ENCODE measurements around the gene CKAP2L.
A peak's percentile ranks its signal among the peaks of the same experiment; 100 is the strongest.

The CKAP2L gene

DNA sequence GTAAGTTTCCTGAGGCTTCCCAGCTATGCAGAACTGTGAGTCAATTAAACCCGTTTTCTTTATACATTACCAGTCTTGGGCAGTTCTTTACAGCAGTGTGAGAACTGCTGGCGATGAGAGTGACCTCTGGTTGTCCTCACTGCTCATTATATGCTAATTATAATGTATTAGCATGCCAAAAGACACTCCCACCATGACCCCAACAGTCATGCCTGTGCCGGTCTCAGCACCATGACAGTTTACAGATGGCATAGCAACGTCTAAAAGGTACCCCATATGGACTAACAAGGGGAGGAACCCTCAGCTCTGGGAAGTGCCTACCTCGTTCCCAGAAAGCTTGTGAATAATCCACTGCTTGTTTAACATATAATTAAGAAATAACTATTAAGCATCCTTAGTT lies 28.0 kb upstream of the CKAP2L start:
- no peak for DNase-seq (ENCODE audit: low read depth)

DNA sequence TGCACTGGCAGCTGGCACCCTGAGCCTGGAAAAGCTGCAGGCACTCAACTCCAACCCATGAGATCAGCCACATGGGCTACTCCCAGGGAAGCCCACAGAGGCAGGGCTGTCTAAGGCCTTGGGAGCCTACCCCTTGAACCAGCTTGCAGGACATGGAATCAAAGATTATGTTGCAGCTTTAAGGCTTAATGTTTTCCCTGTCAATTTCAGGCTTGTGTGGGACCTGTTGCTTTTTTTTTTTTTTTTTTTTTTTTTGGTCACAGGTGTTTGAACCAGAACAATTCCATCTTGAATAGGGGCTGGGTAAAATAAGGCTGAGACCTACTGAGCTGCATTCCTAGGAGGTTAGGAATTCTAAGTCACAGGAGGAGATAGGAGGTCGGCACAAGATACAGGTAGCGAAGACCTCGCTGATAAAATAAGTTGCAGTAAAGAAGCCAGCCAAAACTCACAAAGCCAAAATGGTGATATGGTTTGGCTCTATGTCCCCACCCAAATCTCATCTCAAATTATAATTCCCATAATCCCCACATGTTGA lies 27.4 kb upstream of the CKAP2L start:
- DNase-seq (ENCODE audit: low read depth): no peak

DNA sequence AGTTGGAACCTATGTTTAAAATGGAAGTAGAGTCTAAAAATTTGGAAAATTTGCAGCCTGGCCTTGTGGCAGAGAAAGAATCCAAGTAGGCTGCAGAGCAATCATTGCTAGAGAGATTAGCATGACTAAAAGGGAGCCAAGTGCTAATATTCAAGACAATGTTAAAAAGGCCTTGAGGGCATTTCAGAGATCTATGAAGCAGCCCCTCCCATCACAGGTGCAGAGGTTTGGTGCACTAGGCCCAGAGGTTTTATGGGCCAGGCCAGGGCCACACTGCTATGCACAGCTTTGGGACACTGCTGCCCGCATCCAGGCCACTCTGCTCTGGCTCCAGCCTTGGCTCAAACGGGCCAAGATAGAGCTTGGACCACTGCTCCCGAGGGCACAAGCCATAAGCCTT lies 26.6 kb upstream of the CKAP2L start:
- no peak for DNase-seq (ENCODE audit: low read depth)

DNA sequence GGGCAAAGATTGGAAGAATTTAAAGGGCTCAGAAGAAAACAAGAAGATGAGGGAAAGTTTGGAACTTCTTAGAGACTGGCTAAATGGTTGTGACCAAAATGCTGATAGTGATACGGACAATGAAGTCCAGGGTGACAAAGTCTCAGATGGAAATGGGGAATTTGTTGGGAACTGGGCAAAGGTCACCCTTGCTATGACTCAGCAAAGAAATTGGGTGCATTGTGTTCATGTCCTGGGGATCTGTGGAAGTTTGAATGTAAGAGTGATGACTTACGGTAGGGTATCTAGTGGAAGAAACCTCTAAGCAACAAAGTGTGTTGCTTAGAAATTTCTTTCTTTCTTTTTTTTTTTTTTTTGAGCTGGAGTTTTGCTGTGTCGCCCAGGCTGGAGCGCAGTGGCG lies 25.9 kb upstream of the CKAP2L start:
- DNase-seq (ENCODE audit: low read depth): no peak

DNA sequence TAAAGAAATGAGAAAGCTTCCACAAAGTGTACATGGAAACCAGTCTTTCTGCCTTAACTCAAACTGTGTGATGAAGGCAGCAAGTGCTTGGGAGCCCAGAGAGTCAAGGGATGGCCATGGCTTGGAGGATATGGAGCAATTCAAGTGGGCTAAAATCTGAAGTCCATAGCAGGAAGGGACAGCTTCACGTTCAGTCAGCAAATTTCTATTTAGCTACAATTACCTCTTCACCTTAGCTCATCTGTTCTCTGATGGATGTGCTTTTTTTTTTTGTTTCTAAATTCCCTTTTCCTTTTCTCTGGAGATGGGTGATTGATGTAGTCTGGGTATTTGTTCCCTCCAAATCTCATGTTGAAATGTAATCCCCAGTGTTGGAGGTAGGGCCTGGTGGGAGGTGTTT lies 24.8 kb upstream of the CKAP2L start:
- DNase-seq (ENCODE audit: low read depth): no peak

DNA sequence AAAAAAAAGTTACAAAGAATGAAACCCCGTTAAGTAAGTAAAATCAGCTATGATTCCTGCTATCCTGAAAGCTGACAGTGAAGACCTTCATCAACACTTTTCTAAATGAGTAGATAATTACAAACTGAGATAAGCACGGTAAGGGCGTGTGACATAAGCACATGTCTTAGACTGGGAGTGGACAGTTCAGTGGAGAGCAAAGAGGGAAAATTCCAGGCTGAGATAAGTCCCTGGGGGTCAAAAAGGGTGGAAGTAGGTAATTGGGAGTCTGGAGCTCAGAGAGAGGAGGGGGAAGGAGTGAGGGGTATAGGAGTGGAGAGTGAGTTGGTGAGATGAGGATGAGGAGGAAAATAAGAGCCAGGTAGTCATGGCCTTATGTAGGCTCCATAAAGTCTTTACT lies 24.2 kb upstream of the CKAP2L start:
- DNase-seq (ENCODE audit: low read depth): no peak

DNA sequence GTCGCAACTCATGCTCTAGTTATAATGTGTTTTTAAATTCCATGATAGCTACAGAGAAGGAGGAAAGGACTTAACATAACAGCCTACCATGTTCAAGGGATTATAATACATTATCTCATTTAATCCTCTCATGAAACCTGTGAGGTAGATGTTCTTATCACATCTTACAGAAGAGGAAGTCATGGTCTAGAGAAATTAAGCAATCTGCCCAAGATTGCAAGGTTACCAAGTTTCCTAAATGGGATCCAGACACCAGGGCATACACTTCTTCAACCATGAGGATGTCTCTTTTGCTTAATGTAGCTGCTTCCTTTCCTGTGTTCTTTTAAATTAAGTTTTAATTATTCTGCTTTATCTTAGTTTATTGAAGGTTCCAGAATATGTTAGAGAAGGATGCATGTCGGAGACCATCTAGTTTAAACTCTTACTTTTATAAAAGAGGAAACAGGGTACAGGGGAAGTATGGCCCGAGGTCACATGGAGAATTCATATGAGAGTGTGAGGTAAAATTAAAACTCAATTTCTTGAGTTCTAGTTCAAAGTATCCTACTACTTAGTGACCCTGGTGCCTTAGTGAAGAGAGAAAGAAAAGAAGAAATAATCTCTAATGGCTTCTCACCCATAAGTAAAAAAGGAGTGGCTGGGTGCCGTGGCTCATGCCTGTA lies 23.5 kb upstream of the CKAP2L start:
- no peak for DNase-seq (ENCODE audit: low read depth)

DNA sequence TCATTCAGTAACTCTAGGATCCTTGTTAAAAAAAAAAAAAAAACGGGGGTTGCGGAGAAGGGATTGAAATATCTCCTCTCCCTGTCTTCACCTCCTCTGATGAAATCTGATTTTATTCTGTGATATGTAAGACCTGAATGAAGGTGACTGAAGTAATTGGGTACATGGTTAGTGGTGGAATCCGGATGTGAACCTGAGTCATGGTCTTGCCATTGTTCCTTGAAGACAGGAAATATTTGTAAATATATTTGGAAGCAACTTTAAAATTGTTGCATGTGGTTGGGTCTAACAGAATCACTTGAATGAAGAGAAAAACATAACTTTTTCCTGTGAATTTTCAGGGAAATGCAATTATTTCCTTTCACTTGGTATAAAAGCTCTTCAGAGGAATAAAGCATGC lies 22.9 kb upstream of the CKAP2L start:
- no peak for DNase-seq (ENCODE audit: low read depth)

DNA sequence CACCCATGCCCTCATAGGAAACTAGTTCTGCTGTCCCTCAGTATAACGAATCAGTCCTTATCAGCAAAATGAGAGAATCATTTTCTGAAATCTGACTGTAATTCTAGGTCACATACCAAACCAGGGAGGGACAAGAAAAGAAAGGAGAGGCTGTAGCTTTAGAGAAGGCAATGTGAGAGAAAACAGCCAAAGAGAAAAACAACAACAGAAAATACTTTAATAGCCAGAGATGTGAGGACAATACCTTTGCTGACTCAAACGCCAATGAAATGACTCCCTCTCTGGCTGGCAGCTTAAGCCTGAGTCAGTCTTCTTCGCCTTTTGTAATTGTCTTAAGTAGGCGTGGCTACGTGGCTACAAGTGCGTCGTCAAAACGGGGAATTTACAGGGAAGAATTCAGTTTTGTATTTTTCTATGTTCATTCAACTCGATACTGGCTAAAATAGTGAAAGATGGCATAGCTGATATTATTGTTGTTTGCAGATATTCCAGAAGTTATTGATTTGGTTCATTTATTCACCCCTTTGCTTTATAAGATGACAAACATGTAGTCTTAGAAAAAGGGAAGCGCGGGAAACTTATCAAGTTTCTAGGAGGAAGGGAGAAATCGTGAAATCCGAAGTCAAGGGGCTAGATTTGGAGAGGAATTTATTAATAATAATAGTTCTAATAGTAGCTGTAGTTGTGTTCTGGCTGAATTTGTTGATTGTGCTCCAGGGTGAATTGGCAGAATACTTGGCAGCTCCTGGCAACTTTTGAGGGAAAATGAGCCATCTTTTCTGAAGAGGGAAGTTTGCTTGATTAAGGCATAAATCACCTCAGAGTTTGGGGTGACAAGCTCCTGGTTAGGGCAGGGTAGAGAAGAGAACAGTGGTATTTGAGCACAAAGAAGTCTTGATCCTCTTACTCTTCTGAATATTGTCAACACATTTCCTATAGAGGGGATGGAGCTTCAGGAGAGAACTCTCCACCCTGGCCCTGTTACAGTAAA lies 20.1 kb upstream of the CKAP2L start, which contains the start of gene IL1A:
IL1A (minus strand) TSS at position 295 of the 991 bp plus-strand sequence. CDS start 723 bp downstream, outside the sequence.
- peak; percentile 70 for DNase-seq (ENCODE audit: low read depth)

DNA sequence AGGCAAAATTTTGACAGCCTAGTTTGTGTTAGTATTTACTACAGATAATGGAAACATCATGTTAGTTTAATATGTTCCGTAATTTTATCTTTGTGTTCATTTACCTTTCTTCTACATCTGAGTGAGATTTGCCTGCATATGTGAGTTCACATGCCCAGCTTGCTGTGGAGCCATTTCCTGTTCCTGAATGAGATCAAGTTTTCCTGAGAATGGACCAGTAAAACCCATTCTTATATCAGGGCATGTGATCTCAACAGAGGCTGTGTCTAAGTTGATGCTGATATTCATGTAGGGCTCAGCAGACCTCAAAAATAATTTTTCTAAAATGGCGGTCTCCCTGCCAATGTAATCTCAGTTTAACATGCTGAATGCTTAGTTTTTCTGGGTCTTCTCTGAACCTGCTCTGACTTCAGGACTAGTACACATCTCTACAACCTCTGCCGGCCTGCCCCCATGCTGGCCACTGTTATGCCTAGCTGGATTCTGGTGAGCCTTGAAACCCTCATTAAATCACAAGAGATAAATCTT lies 18.8 kb upstream of the CKAP2L start:
- no peak for DNase-seq (ENCODE audit: low read depth)

DNA sequence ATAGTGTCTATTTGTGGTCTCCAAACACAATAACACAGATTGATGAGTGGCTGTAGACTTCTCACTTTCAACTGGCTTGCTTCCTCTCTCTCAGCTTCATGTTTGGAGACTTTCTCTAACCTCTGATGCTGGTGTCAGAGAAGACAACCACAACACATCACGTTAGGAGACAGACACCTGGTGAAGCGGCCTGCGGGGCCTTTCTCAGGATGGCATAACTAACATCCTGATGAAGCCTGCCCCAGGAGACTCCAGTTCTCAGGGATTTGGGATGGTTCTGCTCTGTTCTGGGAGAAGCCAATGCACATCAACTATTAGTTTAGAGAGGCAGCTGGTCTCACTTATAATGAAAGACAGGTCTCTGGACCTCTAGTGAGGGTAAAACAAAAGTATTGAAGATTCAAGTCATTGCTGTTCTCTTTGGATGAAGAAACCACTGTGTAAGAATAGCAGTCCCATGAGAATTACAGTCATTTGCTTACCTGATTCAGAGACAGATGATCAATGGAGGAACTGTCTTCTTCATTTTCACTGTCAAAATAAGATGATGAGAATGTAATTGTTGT lies 17.9 kb upstream of the CKAP2L start:
- DNase-seq (ENCODE audit: low read depth): no peak

DNA sequence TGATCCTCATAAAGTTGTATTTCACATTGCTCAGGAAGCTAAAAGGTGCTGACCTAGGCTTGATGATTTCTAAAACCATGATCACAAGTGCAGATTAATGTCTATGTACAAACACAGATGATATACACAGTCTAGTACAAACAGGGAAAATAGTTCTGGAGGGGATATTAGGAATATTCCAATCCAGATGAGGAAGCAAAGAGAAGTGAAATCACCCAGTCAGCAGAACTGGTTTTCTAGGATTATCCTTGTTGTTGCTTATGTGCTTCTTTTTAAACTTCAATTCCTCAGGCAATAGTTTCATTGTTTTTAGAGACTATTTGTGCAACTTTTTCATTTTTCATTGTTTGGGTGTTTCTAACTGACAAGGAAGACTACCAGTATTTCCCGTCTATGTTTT lies 15.2 kb upstream of the CKAP2L start:
- no peak for DNase-seq (ENCODE audit: low read depth)

DNA sequence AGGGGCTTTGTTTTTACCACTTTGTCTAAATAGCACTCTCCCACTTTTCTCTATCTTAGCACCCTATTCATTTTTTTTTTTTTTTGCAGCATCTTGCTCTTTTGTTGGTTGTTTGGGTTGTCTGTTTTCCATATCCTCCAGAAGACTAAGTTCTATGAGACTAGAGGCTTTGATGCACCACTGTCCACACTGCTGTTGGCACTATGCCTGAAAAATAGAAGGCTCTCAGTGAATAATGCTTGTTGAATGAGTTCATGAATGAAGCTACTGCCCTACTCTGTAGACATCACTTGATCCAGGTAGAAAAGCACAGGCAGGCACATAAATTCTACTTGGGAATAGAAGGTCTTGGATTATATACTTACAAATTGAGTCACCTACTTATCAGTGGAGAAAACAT lies 12.6 kb upstream of the CKAP2L start:
- DNase-seq (ENCODE audit: low read depth): no peak

DNA sequence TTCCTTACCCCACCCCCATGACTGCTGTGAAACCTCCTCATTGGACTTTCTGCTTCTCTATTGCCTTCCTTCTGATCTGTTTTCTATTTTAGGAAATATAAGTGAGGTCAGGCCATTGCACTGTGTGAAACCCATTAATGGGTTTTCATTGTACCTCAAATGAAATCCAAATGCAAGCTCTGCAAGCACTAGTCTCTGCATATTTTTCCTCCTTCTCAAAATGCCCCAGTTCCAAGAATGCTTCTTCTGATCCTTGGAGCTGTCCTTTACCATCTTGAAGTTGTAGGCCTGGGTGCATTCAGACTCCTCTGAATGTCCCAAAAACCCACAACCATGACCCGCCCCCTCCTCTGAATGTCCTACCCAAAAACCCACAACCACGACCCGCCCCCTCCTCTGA lies 11.7 kb upstream of the CKAP2L start:
- no peak for DNase-seq (ENCODE audit: low read depth)

DNA sequence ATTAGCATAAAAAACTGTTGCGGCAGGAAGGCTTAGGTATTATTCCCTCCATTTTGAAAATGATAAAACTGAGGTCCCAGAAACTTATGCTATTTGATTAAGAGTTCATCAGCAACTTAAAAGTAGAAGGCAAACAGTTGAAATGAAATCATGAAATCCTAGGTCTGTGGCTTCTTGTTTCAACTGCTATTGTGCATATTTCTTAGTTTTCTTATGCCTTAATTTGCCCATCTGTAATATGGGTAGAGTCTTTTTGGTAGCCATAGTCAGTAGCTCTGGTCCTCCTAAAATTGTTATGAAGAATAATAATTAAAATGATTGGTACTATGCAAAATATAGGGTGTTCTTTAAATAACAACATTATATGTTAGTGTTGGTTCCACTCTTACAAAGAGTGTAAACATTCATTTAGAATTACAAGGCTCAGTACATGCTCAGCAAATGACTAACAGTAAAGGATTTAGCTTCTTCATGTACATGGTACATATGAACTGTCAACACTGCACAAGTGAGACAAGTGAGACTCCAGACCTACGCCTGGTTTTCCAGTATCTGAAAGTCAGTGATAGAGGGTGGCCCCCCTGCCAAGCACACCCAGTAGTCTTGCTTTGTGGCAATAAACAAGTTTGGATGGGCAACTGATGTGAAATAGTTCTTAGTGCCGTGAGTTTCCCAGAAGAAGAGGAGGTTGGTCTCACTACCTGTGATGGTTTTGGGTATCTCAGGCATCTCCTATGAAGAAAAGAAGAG lies 10.3 kb upstream of the CKAP2L start:
- DNase-seq (ENCODE audit: low read depth): no peak

DNA sequence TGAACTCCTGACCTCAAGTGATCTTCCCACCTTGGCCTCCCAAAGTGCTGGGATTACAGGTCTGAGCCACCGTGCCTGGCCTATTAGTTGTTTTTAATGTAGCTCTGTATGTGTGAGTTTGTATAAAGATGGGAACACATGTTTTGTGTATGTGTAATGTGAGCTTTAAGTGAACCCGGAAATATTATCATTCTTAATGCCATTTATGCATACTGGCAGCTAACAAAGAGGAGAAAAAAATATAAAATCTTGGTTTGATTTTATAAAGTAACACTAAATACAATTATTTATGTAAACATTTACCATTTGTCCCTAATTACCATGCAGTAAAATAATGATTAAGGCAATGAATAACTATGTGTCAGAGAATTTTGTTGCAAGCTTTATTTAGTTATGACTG lies 9.1 kb upstream of the CKAP2L start:
- DNase-seq (ENCODE audit: low read depth): no peak

DNA sequence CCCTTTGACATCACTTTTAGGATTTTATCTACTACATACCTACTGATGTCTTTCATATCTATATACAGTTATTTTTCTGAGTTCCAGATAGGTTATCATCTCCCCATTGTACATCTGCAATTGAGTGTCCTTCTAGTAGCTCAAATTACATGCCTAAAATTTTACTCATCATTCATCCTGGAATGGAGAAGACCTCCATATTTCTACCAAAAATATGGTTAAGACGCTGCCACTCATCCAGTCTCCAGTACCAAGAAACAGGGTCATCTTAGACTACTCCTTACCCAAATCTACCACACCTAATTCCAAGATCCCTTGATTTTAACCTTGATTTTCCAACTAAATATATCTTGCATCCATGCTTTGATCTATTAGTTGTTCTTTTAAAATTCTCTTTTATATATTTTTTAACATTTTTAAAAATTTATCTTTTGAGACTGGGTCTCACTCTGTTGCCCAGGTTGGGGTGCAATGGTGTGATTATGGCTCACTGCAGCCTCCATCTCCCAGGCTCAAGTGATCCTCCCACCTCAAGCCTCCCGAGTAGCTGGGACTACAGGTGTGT lies 8.6 kb upstream of the CKAP2L start:
- DNase-seq (ENCODE audit: low read depth): no peak

DNA sequence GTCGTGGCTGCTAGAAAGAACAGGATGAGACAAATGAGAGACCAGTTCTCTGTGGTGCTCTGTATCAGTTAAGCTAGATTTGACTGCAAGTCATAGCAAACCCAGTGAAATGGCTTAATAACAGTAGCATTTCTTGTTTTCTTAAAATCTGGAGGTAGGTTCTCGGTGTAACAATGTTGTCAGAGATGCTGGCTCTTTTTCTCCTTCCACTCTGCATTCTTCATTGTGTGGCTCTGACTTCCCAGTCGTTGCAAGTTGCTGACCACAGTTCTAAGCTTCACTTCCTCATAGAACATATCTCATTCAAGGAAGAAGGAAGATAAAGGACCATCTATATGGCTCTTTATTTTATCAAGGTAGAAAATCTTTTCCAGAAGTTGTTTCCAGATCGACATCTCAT lies 7.9 kb upstream of the CKAP2L start:
- no peak for DNase-seq (ENCODE audit: low read depth)

DNA sequence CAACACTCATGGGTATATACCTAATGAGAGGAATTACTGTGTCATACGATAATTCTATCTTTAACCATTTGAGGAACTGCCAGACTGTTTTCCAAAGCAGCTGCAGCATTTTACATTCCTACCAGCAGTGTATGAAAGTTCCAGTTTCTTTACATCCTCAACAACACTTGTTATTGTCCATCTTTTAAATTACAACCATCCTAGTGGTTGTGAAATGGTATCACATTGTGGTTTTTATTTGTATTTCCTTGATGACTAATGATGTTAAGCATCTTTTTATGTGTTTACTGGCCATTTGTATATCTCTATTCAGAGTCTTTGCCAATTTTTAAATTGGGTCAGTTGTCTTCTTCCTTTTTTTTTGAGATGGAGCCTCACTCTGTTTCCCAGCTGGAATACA lies 4.0 kb upstream of the CKAP2L start:
- DNase-seq (ENCODE audit: low read depth): peak; percentile 60

DNA sequence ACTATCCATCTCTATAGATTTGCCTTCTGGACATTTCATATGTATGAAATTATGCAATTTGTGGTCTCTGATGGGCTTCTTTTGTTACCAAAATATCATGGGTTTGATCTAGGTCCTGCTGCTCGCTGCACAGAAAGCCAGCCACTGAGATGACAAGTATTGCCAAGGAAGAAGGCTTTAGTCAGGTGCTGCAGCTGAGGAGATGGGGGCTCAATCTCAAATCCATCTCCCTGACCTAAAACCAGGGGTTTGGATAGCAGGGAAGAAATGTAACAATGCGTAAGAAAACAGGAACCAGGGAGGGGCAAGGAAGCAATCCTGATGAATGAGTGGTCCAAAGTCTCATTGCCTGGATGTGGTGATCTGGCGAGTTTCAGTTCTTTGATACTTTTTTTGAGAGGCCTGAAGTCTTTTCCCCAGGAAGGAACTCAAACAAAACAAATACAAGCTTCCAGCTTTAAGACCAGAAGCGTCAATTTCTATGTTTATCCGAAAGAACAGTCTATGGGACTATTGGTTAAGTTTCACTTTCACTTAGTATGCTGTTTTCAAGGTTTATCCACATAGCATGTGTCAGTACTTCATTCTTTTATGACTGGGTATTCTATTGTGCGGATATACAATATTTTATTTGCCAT lies 3.4 kb upstream of the CKAP2L start:
- peak; percentile 16 for DNase-seq (ENCODE audit: low read depth)

DNA sequence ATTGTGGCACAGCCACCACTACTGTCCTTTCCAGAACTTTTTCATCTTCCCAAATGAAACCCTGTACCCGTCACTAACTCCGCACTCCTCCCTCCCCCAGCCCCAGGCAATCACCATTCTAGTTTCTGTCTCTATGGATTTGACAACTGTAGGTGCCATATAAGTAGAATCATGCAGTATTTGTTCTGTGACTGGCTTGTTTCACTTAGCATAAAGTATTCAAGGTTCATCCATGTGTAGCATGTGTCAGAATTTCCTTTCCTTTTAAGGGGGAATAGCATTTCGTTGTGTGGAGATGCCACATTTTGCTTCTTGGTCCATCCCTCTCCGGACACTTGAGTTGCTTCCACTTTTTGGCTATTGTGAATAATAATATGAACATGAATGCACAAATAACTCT lies 842 bp upstream of the CKAP2L start:
- DNase-seq (ENCODE audit: low read depth): no peak

Measured in EH (cell line).